AG09309 (cell line): ENCODE measurements around the gene RASA2.

Source experiments
- DNase-seq: peaks from one replicate; pipeline ENCODE4 v3.0.0-alpha.2; 2010; ENCODE audit warnings: low read depth
- H3K4me3 ChIP-seq: 2 replicates; pipeline ENCODE4 v1.5.1; 2011; ENCODE audit warnings: mild to moderate bottlenecking, low read depth, low read length, moderate library complexity; ENCODE audit not compliant: control insufficient read depth
- CTCF ChIP-seq: IDR thresholded peaks from 2 replicates; pipeline ENCODE4 v1.5.1; 2011; ENCODE audit warnings: mild to moderate bottlenecking, low read depth, low read length, inconsistent platforms; ENCODE audit not compliant: insufficient read depth, control insufficient read depth; ENCODE audit errors: missing control alignments

The RASA2 gene

DNA sequence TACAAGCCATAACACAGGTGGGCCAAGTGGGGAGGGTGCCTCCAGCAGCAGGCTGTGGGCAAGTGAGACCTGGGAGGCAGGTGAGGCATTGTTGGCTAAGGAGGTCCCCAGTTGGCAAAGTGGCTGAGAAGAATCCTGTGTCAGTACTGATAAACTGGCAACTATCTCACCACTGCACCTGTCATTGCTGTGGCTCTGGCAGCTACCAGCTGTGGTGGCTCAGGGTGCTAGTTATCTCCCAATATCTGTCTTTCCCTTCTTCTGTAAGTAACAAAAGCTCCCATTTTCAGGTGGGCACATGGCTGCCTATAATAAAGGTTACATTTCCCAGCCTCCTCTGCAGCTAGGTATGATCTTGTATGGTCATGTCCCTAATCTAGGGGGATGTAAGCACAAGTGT, 170.7 kb downstream of the RASA2 start:
- no peak overlapping the region for H3K4me3 ChIP-seq
- no peak for TF ChIP-seq CTCF
- no peak for DNase-seq

DNA sequence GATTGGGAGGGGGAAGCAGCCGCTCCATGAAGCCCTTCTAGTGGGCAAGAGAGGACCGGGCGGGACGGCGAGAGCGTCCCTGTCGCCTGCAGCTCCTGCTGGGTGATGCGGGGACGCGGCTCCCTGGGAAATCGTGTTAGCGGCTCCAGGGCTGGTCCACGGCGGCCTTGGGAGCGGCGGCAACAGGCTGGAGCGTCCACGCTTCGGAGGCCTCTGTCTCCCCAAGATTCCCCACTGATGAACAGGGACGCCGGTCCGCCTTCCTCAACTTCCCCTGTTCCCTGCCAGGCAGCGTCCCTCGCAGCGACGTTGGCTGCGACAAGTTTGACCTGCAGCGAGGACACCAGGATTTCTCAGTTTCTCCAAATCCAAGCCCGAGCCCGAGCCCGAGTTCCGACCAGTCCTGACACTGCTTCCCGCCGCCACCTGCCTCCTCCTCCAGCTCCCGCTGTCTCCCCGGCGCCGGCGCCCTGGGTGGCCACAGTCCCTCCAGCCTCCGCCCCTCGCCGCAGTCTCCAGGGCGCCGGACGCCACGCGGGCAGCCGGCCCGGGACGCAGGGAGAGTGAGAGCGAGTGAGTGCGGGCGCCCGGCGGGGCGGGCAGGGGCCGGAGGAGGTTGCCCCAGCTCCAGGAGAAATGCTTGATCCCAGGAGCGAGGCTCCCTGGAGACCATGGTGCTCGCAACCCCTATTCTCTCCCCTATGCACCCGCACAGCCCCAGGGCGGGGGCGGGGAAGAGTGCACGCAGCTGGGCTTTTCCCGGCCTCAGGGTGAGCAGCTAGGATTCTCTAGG, 173.2 kb downstream of the RASA2 start:
- peak overlapping the region; percentile 61 for H3K4me3 ChIP-seq
- TF ChIP-seq CTCF, result no peak
- no peak for DNase-seq

DNA sequence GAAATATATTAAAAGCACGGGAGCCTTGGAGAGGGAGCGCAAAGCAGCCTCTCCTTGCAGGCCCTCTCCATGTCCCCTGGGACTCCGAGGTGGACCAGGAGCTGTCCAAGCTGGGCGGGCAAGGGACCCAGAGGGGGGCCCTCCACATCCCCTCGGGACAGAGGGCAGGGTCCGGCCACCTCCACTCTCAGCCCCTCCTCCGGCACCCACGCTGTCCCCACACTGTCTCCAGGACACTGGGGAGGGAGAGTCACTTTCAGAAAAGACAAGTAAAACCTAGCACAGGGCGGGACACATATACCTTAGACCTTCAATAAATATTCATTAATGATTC, 173.8 kb downstream of the RASA2 start:
- no peak for TF ChIP-seq CTCF
- peak overlapping the region; percentile 61 for H3K4me3 ChIP-seq
- DNase-seq, result no peak

GRCh38 chr3:141661229-141662196, 174.7 kb downstream of the RASA2 start:
- TF ChIP-seq CTCF, result no peak
- DNase-seq, result no peak
- H3K4me3 ChIP-seq, result no peak overlapping the region

- DNase-seq, result no peak
- no peak for TF ChIP-seq CTCF
- H3K4me3 ChIP-seq, result no peak overlapping the region
Observed at GRCh38 chr3:141663993-141664392, 177.2 kb downstream of the RASA2 start.
